Heart right ventricle (tissue), 16 donors: ENCODE data around the gene FAM3A. TPM values are rescaled to one million over a fixed set of nuclear protein-coding genes. Genes with fewer than 3 reads are reported as not detected.

ENCODE experiments used
- ATAC-seq, 8 donors: fragments of 200-7000 bp; cut with Tn5 transposase; one replicate each; pipeline ENCODE4 v1.9.1; 2020; ENCODE audit warnings: mild to moderate bottlenecking in 8 of 8, moderate library complexity in 8 of 8, moderate number of reproducible peaks in 1 of 8
- DNase-seq, 2 donors: peaks; one replicate each; pipeline ENCODE4 v3.0.0-alpha.2; 2020
- H3K27ac ChIP-seq, 10 donors: fragments of 200-600 bp; sonication (generic) in 2 of 10; one replicate each; pipeline versions ENCODE4 v1.5.0 to v1.8.0; 2020 to 2022; ENCODE audit warnings: mild to moderate bottlenecking in 3 of 10
- H3K27me3 ChIP-seq, 7 donors: fragments of 200-600 bp; one replicate each; pipeline ENCODE4 v1.8.0; 2021 to 2022; ENCODE audit warnings: mild to moderate bottlenecking in 2 of 7
- H3K36me3 ChIP-seq, 9 donors: fragments of 200-600 bp; sonication (generic) in 1 of 9; one replicate each; pipeline versions ENCODE4 v1.5.0 to v1.8.0; 2020 to 2022; ENCODE audit warnings: mild to moderate bottlenecking in 2 of 9
- H3K4me1 ChIP-seq, 9 donors: fragments of 200-600 bp; sonication (generic) in 1 of 9; one replicate each; pipeline versions ENCODE4 v1.5.0 to v1.8.0; 2020 to 2022; ENCODE audit warnings: mild to moderate bottlenecking in 4 of 9
- H3K4me3 ChIP-seq, 10 donors: fragments of 200-600 bp; sonication (generic) in 2 of 10; one replicate each; pipeline versions ENCODE4 v1.5.0 to v1.8.0; 2020 to 2022; ENCODE audit warnings: mild to moderate bottlenecking in 7 of 10, moderate library complexity in 2 of 10
- H3K9me3 ChIP-seq, 11 donors: fragments of 200-600 bp in 10 of 11; sonication (generic) in 2 of 11; one replicate each; pipeline versions ENCODE4 v1.5.0 to v1.8.0; 2013 to 2022; ENCODE audit warnings: mild to moderate bottlenecking in 2 of 11, control low read depth in 1 of 11, moderate library complexity in 1 of 11
- CTCF ChIP-seq, 9 donors: fragments of 200-600 bp; sonication (generic) in 2 of 9; IDR thresholded peaks; one replicate each; pipeline versions ENCODE4 v1.5.0 to v1.8.0; 2021 to 2022; ENCODE audit warnings: antibody characterized with exemption in 9 of 9, mild to moderate bottlenecking in 5 of 9, moderate library complexity in 1 of 9
- WGBS, 2 donors: extraction: QIAGEN DNeasy Blood & Tissue Kit; methylation state at CpG; one replicate each; pipeline ENCODE4 v1.1.7; 2013; ENCODE audit warnings: inconsistent platforms in 1 of 2; 5-methylcytosine and 5-hydroxymethylcytosine counted together
- intact Hi-C, 10 donors: fragments of 100-400 bp; cut with DNase I; formaldehyde crosslinking; loops; one replicate each; pipeline versions ENCODE4 v1.11.1 to v1.14.2; 2022
- polyA plus RNA-seq, 2 donors: library from polyadenylated mRNA; stranded (reverse); fragments of 200-250 nt; gene quantifications; one replicate each; pipeline ENCODE4 v1.2.3, GENCODE V29; 2013
- total RNA-seq, 10 donors: library from RNA; stranded (reverse); fragmentation: NEBNext Ultra II Directional in 3 of 10; extraction: Animal tissue kit (Norgen Biotek cat#: 25700) in 3 of 10; gene quantifications; one replicate each; pipeline versions ENCODE4 v1.2.1 to v1.2.4, GENCODE V29; 2021 to 2023
- donor health status: Arrhythmogenic right ventricular cardiomyopathy.
- donor health status: ischemic (EF 13 %, LVEDD 7.1; RV severe dilation, severe dysfunction).
- donor health status: healthy with polysubstance abuse.
- donor health status: DM: no; HTN: yes; CAD: no.
- donor health status: DM: no; HTN: no; CAD: no.
- donor health status: ischemic (EF 25% LVEDD 6.9; RV normal size, moderate dysfunction).
- donor health status: ischemic (EF 25% LVEDD 5.7; RV mildly dilated, moderate dysfunction).
- donor health status: healthy.
- donor health status: DM: yes; HTN: yes; CAD: no.
- donor health status: Ischemic cardiomyopathy.
- donor health status: ischemic (EF 35%, LVEDD 5.7; RV mildly dilated, moderate dysfunction).
- donor health status: nonischemic (EF 11% LVEDD 7.7; RV severe dilation, severe dysfunction).
- donor health status: DM: yes; HTN: yes; CAD: no.
- donor health status: PGD.
- donor health status: ischemic (EF 29% LVEDD 5.4; RV normal size, mild dysfunction).
- donor health status: nonischemic (EF 23%, LVEDD 6.1; RV moderate dilation, normal function).

Gene FAM3A
- total and polyA plus RNA-seq, 12 donors, result 36.5 to 76.6 (median 54.8) TPM

- intact Hi-C loops, result no loop called here
- no peak for ATAC-seq
- Histone ChIP-seq H3K4me3 (no peak overlapping the region), H3K27ac (no peak overlapping the region), H3K27me3 (peaks cover 0 to 4% (median 0%) of the 10 kb centered on the region in 7 donors), H3K9me3 (peaks cover 0 to 5% (median 0%) of the 10 kb centered on the region in 11 donors), H3K36me3 (no peaks in the 10 kb centered on the region), H3K4me1 (peaks cover 0 to 4% (median under 1%) of the 10 kb centered on the region in 9 donors)
- no peak for DNase-seq
- WGBS, 2 donors, result 87 to 90% methylated on average over 3 of the region's 3 CpGs
- no peak for TF ChIP-seq CTCF (IDR thresholded peaks at IDR 0.05)
These were observed 21.3 kb downstream of the FAM3A start for GRCh38 chrX:154494715-154495114.

GRCh38 chrX:154490414-154491083, 25.5 kb downstream of the FAM3A start, which contains the start of gene SLC10A3:
Gene SLC10A3 (minus strand): TSS chrX:154490629. CDS start chrX:154488940, 1,689 bp downstream.
- H3K4me3 ChIP-seq, result peak within 1 kb of the TSS; percentile 58 to 86 (median 66)
- peaks cover 0 to 21% (median 11%) of the 10 kb centered on the region in 9 donors for H3K4me1 ChIP-seq
- H3K27ac ChIP-seq, result peak within 1 kb of the TSS; percentile 91 to 97 (median 94)
- H3K9me3 ChIP-seq, result peaks cover 0 to 5% (median 0%) of the 10 kb centered on the region in 11 donors
- TF ChIP-seq CTCF (IDR thresholded peaks at IDR 0.05), result peak in 3 of 9 donors; percentile 20 to 31 (median 27)
- intact Hi-C loops, result loop anchor here in 3 of 10 donors (1.0 to 2.0 kb wide), 3 partner anchors 25 to 26 kb away; partner anchors contain the start of gene FAM3A (in 2 of the 3)
- peaks cover 0 to 13% (median 0%) of the 10 kb centered on the region in 9 donors for H3K36me3 ChIP-seq
- peak; percentile 91 to 93 for DNase-seq
- ATAC-seq, result peak; percentile 89 to 95 (median 92)
- WGBS, 2 donors, result 0 to 1% methylated on average over 19 to 67 of the region's 71 CpGs
- H3K27me3 ChIP-seq, result no peaks in the 10 kb centered on the region

DNA sequence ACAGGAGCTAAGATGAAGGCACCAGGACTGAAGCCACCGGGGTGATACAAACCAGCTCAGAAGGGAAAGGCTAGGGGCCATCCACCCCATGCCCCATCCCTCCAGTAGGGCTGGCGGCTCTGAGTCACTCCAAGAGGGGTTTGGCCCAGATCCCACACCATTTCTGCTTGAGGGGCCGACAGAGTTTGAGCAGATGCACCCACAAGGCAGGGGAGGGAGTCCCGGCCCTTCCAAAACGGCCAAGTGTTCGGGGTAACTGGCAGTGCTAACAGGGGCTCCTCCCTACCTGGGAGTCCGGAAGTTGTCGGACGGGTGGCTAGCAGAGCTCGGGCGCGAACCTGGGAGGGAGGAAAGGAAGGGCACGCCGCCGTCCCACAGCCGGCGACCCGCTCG, 26.0 kb downstream of the FAM3A start:
- TF ChIP-seq CTCF (IDR thresholded peaks at IDR 0.05), result no peak
- Histone ChIP-seq H3K4me3 (peak overlapping the region; percentile 58 to 86 (median 66)), H3K27me3 (no peaks in the 10 kb centered on the region), H3K36me3 (peaks cover 0 to 15% (median 0%) of the 10 kb centered on the region in 9 donors), H3K27ac (peak overlapping the region; percentile 91 to 97 (median 94)), H3K9me3 (peaks cover 0 to 5% (median 0%) of the 10 kb centered on the region in 11 donors), H3K4me1 (peaks cover 0 to 27% (median 16%) of the 10 kb centered on the region in 9 donors)
- ATAC-seq (peak in 3 of 8 donors; percentile 3 to 9 (median 8)), DNase-seq (peak in 1 of 2 donors; percentile 25)
- intact Hi-C loops, result loop anchor here in 2 of 10 donors (1.0 to 2.0 kb wide), 2 partner anchors 26 to 27 kb away; partner anchors contain the start of gene FAM3A (in 2 of the 2)
- WGBS, 2 donors, result 0% methylated on average over 6 to 19 of the region's 19 CpGs

GRCh38 chrX:154489182-154489581, 26.9 kb downstream of the FAM3A start:
- H3K4me3 ChIP-seq, result peak overlapping the region in 9 of 10 donors; percentile 61 to 86 (median 67)
- peaks cover 0 to 5% (median 0%) of the 10 kb centered on the region in 11 donors for H3K9me3 ChIP-seq
- H3K27ac ChIP-seq, result peak overlapping the region in 2 of 10 donors; percentile 94 to 95
- peaks cover 0 to 35% (median 22%) of the 10 kb centered on the region in 9 donors for H3K4me1 ChIP-seq
- TF ChIP-seq CTCF (IDR thresholded peaks at IDR 0.05), result no peak
- H3K36me3 ChIP-seq, result peaks cover 0 to 22% (median 0%) of the 10 kb centered on the region in 9 donors
- no peaks in the 10 kb centered on the region for H3K27me3 ChIP-seq
- DNase-seq, result no peak
- intact Hi-C loops, result no loop called here
- 92 to 97% methylated on average over 3 to 4 of the region's 4 CpGs for WGBS, 2 donors
- ATAC-seq, result no peak
